ENCODE data around the gene ADCY2.

DNA sequence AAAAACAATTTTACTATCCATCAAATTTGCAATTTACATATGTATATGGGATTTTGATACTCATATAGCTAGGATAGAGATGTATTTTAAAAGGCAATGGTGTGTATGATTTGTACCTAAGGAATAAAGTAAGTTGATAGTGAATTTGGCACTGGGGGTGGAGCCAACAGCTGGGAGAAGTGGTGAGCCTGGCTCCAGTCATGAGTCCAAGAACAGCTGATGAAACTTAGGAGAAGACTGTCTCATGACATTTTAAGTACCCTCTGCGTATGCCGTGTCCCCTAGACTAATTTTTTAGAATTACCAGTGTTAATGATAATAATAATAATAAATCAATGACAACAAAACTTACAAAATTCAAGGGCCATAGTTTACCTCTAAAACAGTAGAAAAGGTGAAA lies 181.4 kb downstream of the ADCY2 start:
- TF ChIP-seq REST (tag by site-specific recombination; IDR thresholded peaks at IDR 0.05) (no peak), ZNF18 (tag by site-specific recombination; IDR thresholded peaks at IDR 0.05) (no peak)
- TF ChIP-seq, protein P1, sequence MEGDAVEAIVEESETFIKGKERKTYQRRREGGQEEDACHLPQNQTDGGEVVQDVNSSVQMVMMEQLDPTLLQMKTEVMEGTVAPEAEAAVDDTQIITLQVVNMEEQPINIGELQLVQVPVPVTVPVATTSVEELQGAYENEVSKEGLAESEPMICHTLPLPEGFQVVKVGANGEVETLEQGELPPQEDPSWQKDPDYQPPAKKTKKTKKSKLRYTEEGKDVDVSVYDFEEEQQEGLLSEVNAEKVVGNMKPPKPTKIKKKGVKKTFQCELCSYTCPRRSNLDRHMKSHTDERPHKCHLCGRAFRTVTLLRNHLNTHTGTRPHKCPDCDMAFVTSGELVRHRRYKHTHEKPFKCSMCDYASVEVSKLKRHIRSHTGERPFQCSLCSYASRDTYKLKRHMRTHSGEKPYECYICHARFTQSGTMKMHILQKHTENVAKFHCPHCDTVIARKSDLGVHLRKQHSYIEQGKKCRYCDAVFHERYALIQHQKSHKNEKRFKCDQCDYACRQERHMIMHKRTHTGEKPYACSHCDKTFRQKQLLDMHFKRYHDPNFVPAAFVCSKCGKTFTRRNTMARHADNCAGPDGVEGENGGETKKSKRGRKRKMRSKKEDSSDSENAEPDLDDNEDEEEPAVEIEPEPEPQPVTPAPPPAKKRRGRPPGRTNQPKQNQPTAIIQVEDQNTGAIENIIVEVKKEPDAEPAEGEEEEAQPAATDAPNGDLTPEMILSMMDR (tag by site-specific recombination; IDR thresholded peaks at IDR 0.05) = no peak

All from HEK293 (cell line).